GM06990 (cell line): Measurements from ENCODE around the gene MYO7B.

Experiments used
- DNase-seq: peaks from one replicate; pipeline ENCODE4 v3.0.0-alpha.2; 2011; ENCODE audit not compliant: insufficient read length; ENCODE audit errors: extremely low read depth
- H3K27me3 ChIP-seq: replicated peaks from 2 replicates; pipeline ENCODE4 v1.6.0; 2011; ENCODE audit warnings: low read length; ENCODE audit not compliant: control insufficient read depth, insufficient read depth
- H3K36me3 ChIP-seq: 2 replicates; pipeline ENCODE4 v1.5.1; 2011; ENCODE audit warnings: low read length; ENCODE audit not compliant: control insufficient read depth, insufficient read depth
- H3K4me3 ChIP-seq: replicated peaks from 2 replicates; pipeline ENCODE4 v1.5.1; 2011; ENCODE audit warnings: low read depth, mild to moderate bottlenecking, control low read depth, low read length
- TF ChIP-seq, protein P1 (sequence below): IDR thresholded peaks from 2 replicates; pipeline ENCODE4 v1.5.1; 2011; ENCODE audit warnings: low read length, control low read depth, mild to moderate bottlenecking, inconsistent platforms; ENCODE audit not compliant: insufficient read depth, poor library complexity, severe bottlenecking

Gene MYO7B

DNA sequence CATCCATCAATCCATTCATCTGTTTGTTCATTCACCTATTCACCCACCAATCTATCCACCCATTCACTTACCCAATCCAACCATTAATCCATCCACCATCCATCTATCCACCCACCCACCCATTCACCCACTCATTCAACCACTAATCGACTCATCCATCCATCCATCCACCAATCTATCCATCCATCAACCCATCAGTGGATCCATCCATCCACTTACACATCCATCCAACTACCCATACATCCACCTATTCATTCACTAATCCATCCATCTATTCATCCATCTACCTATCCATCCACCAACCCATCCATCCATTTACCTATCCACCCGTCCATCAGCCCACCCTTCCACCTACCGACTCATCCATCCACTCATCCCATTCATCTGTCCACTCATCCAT is 11.3 kb downstream of the MYO7B start:
- H3K36me3 ChIP-seq, result no peaks in the 10 kb centered on the region
- no peaks in the 10 kb centered on the region; the same call in none of the 2 replicates for H3K27me3 ChIP-seq
- TF ChIP-seq, protein P1, sequence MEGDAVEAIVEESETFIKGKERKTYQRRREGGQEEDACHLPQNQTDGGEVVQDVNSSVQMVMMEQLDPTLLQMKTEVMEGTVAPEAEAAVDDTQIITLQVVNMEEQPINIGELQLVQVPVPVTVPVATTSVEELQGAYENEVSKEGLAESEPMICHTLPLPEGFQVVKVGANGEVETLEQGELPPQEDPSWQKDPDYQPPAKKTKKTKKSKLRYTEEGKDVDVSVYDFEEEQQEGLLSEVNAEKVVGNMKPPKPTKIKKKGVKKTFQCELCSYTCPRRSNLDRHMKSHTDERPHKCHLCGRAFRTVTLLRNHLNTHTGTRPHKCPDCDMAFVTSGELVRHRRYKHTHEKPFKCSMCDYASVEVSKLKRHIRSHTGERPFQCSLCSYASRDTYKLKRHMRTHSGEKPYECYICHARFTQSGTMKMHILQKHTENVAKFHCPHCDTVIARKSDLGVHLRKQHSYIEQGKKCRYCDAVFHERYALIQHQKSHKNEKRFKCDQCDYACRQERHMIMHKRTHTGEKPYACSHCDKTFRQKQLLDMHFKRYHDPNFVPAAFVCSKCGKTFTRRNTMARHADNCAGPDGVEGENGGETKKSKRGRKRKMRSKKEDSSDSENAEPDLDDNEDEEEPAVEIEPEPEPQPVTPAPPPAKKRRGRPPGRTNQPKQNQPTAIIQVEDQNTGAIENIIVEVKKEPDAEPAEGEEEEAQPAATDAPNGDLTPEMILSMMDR, result no peak
- no peak for DNase-seq
- no peak overlapping the region for H3K4me3 ChIP-seq

DNA sequence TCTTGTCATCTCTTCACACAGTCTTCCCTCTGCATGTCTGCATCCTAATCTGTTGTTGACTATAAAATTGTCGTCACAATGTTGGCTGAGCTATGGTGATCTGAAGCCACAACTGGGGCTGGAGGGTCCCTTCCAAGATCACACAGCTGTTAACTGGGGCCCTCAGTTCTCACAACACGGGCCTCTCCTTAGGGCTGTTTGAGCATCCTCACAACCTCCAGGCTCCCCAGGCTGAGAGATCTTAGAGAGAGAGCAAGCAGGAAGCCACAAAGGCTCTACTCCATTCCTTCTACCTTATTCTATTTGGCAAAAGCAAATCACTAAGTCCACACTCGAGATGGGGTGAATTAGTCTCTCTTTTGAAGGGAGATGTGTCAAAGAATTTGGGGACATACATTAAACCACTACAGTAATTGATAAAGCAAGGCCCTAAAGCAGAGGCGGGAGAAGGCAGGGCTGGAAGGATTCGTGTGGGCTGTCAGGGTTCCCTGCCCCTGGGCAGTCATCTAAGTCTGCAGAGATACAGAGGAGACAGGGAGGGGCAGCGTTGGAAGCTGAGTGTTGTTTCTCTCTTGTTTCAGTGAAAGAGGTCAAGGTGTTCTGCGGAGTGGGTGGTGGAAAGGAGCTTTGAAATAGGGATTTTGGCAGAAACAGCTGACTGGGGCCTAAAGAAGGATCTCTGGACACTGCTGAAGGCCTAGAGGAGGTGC is 15.9 kb downstream of the MYO7B start:
- TF ChIP-seq, protein P1, result no peak
- no peaks in the 10 kb centered on the region for H3K36me3 ChIP-seq
- no peaks in the 10 kb centered on the region; the same call in none of the 2 replicates for H3K27me3 ChIP-seq
- no peak for DNase-seq
- H3K4me3 ChIP-seq, result no peak overlapping the region

DNA sequence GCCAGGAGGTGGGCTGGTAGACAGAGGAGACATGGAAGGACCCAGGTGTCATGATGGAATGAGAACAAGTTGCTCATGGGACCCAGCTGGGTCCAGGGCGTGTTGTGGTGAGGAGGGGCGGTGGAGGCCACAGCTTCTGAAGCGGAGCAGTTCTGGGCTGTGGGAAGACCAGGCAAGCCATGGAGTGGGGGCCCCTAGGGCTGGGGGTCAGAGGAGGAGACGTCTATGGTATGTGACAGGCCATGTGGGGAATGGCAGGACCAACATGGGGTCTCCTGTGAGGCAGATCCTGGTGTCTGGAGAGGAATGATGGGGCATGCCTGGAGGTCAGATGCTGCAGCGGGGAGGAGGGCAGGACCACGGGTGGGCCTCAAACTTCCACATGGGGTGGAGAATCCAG is 16.9 kb downstream of the MYO7B start:
- Histone ChIP-seq H3K36me3 (no peaks in the 10 kb centered on the region), H3K27me3 (no peaks in the 10 kb centered on the region; the same call in 1 of the 2 replicates), H3K4me3 (no peak overlapping the region)
- no peak for DNase-seq
- TF ChIP-seq, protein P1, result no peak

- no peaks in the 10 kb centered on the region for H3K27me3 ChIP-seq
- no peaks in the 10 kb centered on the region for H3K36me3 ChIP-seq
- DNase-seq, result no peak
- TF ChIP-seq, protein P1, result no peak
- H3K4me3 ChIP-seq, result no peak overlapping the region
Measured at GRCh38 chr2:127552846-127553245, 17.4 kb downstream of the MYO7B start.

GRCh38 chr2:127558911-127559310 is 23.4 kb downstream of the MYO7B start:
- no peaks in the 10 kb centered on the region for H3K36me3 ChIP-seq
- H3K27me3 ChIP-seq, result no peaks in the 10 kb centered on the region
- TF ChIP-seq, protein P1, result no peak
- DNase-seq, result no peak
- no peak overlapping the region for H3K4me3 ChIP-seq
